Tibial artery (tissue), 4 donors: Measurements from ENCODE around the gene HAO2.

ENCODE experiments used
- DNase-seq, 2 donors: peaks; one replicate each; pipeline ENCODE4 v3.0.0-alpha.2; 2019
- H3K27ac ChIP-seq, 2 donors: fragments of 200-600 bp; sonication (generic) in 1 of 2; 1 replicate in 1 of 2; 2 replicates in 1 of 2; pipeline ENCODE4 v1.5.1; 2018 to 2019; ENCODE audit warnings: mild to moderate bottlenecking in 1 of 2
- H3K27me3 ChIP-seq, 2 donors: fragments of 200-600 bp; sonication (generic) in 1 of 2; one replicate each; pipeline versions ENCODE4 v1.5.1 to v1.6.0; 2016 to 2019
- H3K36me3 ChIP-seq, 3 donors: fragments of 200-600 bp; sonication (generic) in 2 of 3; one replicate each; pipeline ENCODE4 v1.5.1; 2016 to 2019; ENCODE audit warnings: mild to moderate bottlenecking in 2 of 3
- H3K4me1 ChIP-seq, 4 donors: fragments of 200-600 bp; sonication (generic) in 2 of 4; 1 replicate in 3 of 4; 2 replicates in 1 of 4; pipeline ENCODE4 v1.5.1; 2016 to 2019
- H3K4me3 ChIP-seq, 2 donors: fragments of 200-600 bp; sonication (generic) in 1 of 2; 1 replicate in 1 of 2; 2 replicates in 1 of 2; pipeline ENCODE4 v1.5.1; 2018 to 2019; ENCODE audit warnings: mild to moderate bottlenecking in 2 of 2
- H3K9me3 ChIP-seq, 3 donors: fragments of 200-600 bp; sonication (generic) in 1 of 3; one replicate each; pipeline ENCODE4 v1.5.1; 2016 to 2019
- CTCF ChIP-seq, 2 experiments: fragments of 200-600 bp in 1 of 2; fragments of 450-650 bp in 1 of 2; IDR thresholded peaks; one replicate each; pipeline ENCODE4 v1.5.1; 2017 to 2019; ENCODE audit warnings: antibody characterized with exemption in 2 of 2, mild to moderate bottlenecking in 1 of 2, moderate library complexity in 1 of 2
- intact Hi-C: fragments of 100-400 bp; cut with DNase I; formaldehyde crosslinking; loops from one replicate; pipeline ENCODE4 v1.15.0; 2023; ENCODE audit warnings: low total_unique reads

Gene HAO2

DNA sequence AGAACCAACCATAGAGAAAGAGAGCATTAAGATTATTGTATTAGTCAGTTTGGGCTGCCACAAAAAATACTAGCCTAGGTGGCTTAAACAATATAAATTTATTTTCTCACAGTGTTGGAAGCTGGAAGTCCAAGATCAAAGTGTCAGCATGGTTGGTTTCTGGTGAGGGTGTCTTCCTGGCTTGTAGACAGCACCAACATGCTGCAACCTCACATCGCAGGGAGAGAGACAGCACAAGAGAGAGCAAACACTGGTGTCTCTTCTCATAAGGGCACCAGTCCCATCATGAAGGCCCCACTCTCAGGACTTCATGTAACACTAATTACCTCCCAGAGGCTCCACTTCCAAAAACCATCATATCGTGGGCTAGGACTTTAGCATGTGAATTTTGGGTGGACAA is 30.6 kb upstream of the HAO2 start:
- no peaks in the 10 kb centered on the region for H3K36me3 ChIP-seq
- H3K4me1 ChIP-seq: no peaks in the 10 kb centered on the region
- intact Hi-C loops: no loop called here
- H3K4me3 ChIP-seq: no peak overlapping the region
- no peaks in the 10 kb centered on the region for H3K9me3 ChIP-seq
- H3K27ac ChIP-seq: no peak overlapping the region
- no peaks in the 10 kb centered on the region for H3K27me3 ChIP-seq
- DNase-seq: no peak
- no peak for TF ChIP-seq CTCF (IDR thresholded peaks at IDR 0.05)

GRCh38 chr1:119338757-119339156 is 29.8 kb upstream of the HAO2 start:
- Histone ChIP-seq H3K36me3 (no peaks in the 10 kb centered on the region), H3K4me1 (no peaks in the 10 kb centered on the region), H3K4me3 (no peak overlapping the region), H3K27me3 (no peaks in the 10 kb centered on the region), H3K9me3 (no peaks in the 10 kb centered on the region), H3K27ac (no peak overlapping the region)
- TF ChIP-seq CTCF (IDR thresholded peaks at IDR 0.05): no peak
- intact Hi-C loops: no loop called here
- DNase-seq: no peak

GRCh38 chr1:119340861-119341261 is 27.7 kb upstream of the HAO2 start:
- H3K4me1 ChIP-seq: no peaks in the 10 kb centered on the region
- no peaks in the 10 kb centered on the region for H3K36me3 ChIP-seq
- TF ChIP-seq CTCF (IDR thresholded peaks at IDR 0.05): no peak
- no peaks in the 10 kb centered on the region for H3K27me3 ChIP-seq
- no peaks in the 10 kb centered on the region for H3K9me3 ChIP-seq
- H3K4me3 ChIP-seq: no peak overlapping the region
- no peak overlapping the region for H3K27ac ChIP-seq
- intact Hi-C loops: no loop called here
- no peak for DNase-seq

GRCh38 chr1:119341372-119341947 is 27.1 kb upstream of the HAO2 start:
- Histone ChIP-seq H3K9me3 (no peaks in the 10 kb centered on the region), H3K27me3 (no peaks in the 10 kb centered on the region), H3K36me3 (no peaks in the 10 kb centered on the region), H3K27ac (no peak overlapping the region), H3K4me3 (no peak overlapping the region), H3K4me1 (no peaks in the 10 kb centered on the region)
- intact Hi-C loops: no loop called here
- no peak for DNase-seq
- TF ChIP-seq CTCF (IDR thresholded peaks at IDR 0.05): no peak

DNA sequence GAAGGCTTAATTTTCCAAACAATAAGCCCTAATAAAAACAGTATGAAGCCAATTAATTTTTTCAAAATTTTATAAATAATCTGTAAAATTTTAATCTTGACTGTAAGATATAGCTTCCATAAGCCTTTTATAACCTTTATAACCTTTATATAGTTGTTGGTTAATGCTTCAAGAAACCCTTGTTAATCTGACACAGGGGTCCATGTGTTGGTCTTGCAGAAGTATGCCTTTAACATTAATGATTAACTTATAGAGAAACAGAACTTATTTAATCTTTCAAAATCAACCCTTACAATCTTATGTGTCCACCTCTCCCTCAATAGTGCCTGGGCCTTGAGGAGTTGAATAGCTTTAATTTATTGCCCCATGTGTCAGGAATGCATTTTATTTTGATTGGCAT is 23.2 kb upstream of the HAO2 start:
- H3K27me3 ChIP-seq: no peaks in the 10 kb centered on the region
- no peak for DNase-seq
- H3K9me3 ChIP-seq: no peaks in the 10 kb centered on the region
- TF ChIP-seq CTCF (IDR thresholded peaks at IDR 0.05): no peak
- no peak overlapping the region for H3K4me3 ChIP-seq
- H3K4me1 ChIP-seq: no peaks in the 10 kb centered on the region
- no peaks in the 10 kb centered on the region for H3K36me3 ChIP-seq
- no peak overlapping the region for H3K27ac ChIP-seq
- intact Hi-C loops: no loop called here

DNA sequence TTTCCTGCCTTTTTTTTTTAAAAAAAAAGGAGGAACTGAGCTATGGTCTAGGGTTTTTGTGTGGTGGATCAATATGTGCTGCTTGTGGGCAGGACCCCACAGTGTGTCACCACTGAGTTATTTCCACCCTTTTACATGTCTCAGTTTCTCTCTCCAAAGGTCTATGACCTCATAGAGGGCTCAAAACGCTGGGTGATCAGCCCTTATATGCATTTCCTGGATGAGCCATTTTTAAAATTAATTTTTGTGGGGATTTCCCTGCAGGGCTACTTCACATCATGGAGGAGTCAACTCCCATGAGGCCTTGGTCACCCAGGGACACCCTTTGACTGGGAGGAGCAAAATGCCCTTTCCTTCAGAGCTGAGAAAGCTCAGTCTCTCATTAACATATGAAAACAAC is 20.7 kb upstream of the HAO2 start:
- intact Hi-C loops: no loop called here
- no peaks in the 10 kb centered on the region for H3K36me3 ChIP-seq
- H3K27me3 ChIP-seq: no peaks in the 10 kb centered on the region
- no peaks in the 10 kb centered on the region for H3K4me1 ChIP-seq
- H3K4me3 ChIP-seq: no peak overlapping the region
- no peaks in the 10 kb centered on the region for H3K9me3 ChIP-seq
- no peak for TF ChIP-seq CTCF (IDR thresholded peaks at IDR 0.05)
- no peak overlapping the region for H3K27ac ChIP-seq
- DNase-seq: no peak
